ENCODE data around the gene ABRACL. TPM values are rescaled to one million over a fixed set of nuclear protein-coding genes. Genes with fewer than 3 reads are reported as not detected.
A peak's percentile ranks its signal among the peaks of the same experiment; 100 is the strongest.

ABRACL gene
- total and polyA plus RNA-seq, 2 of the 8 experiments (the other 6 are each of a cell fraction or from before 2014, with no cell fraction given), result 103 to 167 TPM

- H2BK12ac ChIP-seq (ENCODE audit: low read depth, low read length), result no peak overlapping the region
Measured at GRCh38 chr6:139006477-139006876, 22.1 kb upstream of the ABRACL start.

More at GRCh38 chr6:139006477-139006876, 22.1 kb upstream of the ABRACL start:
- WGBS, 2 experiments (ENCODE audit: extremely low coverage in 1 of 2, insufficient coverage in 1 of 2, insufficient read length in 1 of 2, insufficient replicate concordance in 2 of 2, low coverage in 1 of 2, low lambda C conversion rate in 2 of 2, missing lambda C conversion rate in 1 of 2), result 90% methylated on average over 3 of the region's 3 CpGs; no CpG with 5 or more reads in 1 of the 2 experiments
- Histone ChIP-seq H3K4me2 (ENCODE audit: insufficient read depth in 1 of 2, low read depth in 2 of 2, low read length in 2 of 2) (no peak overlapping the region), H3K9me3 (ENCODE audit: insufficient read depth in 2 of 2, low read depth in 1 of 2, low read length in 1 of 2) (no peaks in the 10 kb centered on the region), H3K4me1 (replicated peaks in 1 of 4; ENCODE audit: control insufficient read depth in 3 of 4, insufficient read depth in 4 of 4, low read length in 3 of 4) (no peaks in the 10 kb centered on the region), H3K56ac (replicated peaks; ENCODE audit: insufficient read length, low read depth, low read length) (no peak overlapping the region), H2BK5ac (ENCODE audit: low read depth, low read length) (no peak overlapping the region), H3K36me3 (ENCODE audit: control insufficient read depth in 2 of 4, insufficient read depth in 4 of 4, low read length in 3 of 4) (no peaks in the 10 kb centered on the region), H3K4me3 (ENCODE audit: extremely low read depth in 1 of 4, insufficient read depth in 2 of 4, low read depth in 3 of 4, low read length in 4 of 4) (no peak overlapping the region), H3K4ac (replicated peaks; ENCODE audit: insufficient read length, low read depth, low read length) (no peak overlapping the region), H2BK15ac (ENCODE audit: low read length) (no peak overlapping the region), H3K14ac (ENCODE audit: insufficient read length) (no peak overlapping the region), H3K23ac (ENCODE audit: insufficient read length) (no peak overlapping the region), H3K79me1 (ENCODE audit: low read depth, low read length) (no peaks in the 10 kb centered on the region), H3K79me2 (ENCODE audit: control insufficient read depth in 1 of 2, insufficient read depth in 2 of 2, low read length in 2 of 2) (no peaks in the 10 kb centered on the region), H3K23me2 (ENCODE audit: low read depth, low read length) (no peaks in the 10 kb centered on the region), H4K8ac (ENCODE audit: extremely low read depth, insufficient read depth, low read length) (no peak overlapping the region), H4K5ac (ENCODE audit: insufficient read length, low read depth, low read length) (no peak overlapping the region), H3K18ac (ENCODE audit: extremely low read depth, low read length) (no peak overlapping the region), H2BK120ac (replicated peaks; ENCODE audit: low read depth, low read length) (no peak overlapping the region), H2BK20ac (ENCODE audit: low read length) (no peak overlapping the region), H4K91ac (replicated peaks; ENCODE audit: insufficient read length, low read length) (no peak overlapping the region), H3K9ac (replicated peaks in 1 of 4; ENCODE audit: extremely low read depth in 1 of 4, low read depth in 3 of 4, low read length in 3 of 4) (no peak overlapping the region), H2AK5ac (ENCODE audit: low read depth, low read length) (no peak overlapping the region), H3K27ac (ENCODE audit: low read depth, low read length) (no peak overlapping the region), H4K20me1 (replicated peaks in 1 of 2; ENCODE audit: control insufficient read depth in 1 of 2, insufficient read depth in 2 of 2, low read length in 2 of 2) (no peaks in the 10 kb centered on the region), H3K27me3 (replicated peaks in 1 of 4; ENCODE audit: control insufficient read depth in 3 of 4, extremely low read depth in 1 of 4, insufficient read depth in 3 of 4, low read length in 3 of 4) (no peaks in the 10 kb centered on the region), H2AFZ (ENCODE audit: low read length) (0 out of 2 replicates have a peak overlapping the region, but pooled peaks have one; percentile 49)
- FAIRE-seq, result no peak
- ChIA-PET CTCF (ENCODE audit: partially characterized antibody) (no interaction called here), POLR2A (ENCODE audit: partially characterized antibody) (no interaction called here)
- no peak for TF ChIP-seq GABPA (IDR thresholded peaks at IDR 0.05; ENCODE audit: borderline replicate concordance, insufficient read depth, low read length)
- no peak for DNase-seq (ENCODE audit: low read depth in 1 of 2, low spot score in 2 of 2)
